Spleen (tissue), 11 donors: Measurements from ENCODE around the gene ATP4A. TPM values are rescaled to one million over a fixed set of nuclear protein-coding genes. Genes with fewer than 3 reads are reported as not detected.
"Not testable (repeated sequence)": the region's sequence is repeated elsewhere in the genome, so short reads cannot be mapped to it uniquely, and the experiment has no call there.

Source experiments
- DNase-seq: peaks from one replicate; pipeline ENCODE4 v3.0.0-alpha.2; 2020
- H3K27ac ChIP-seq, 8 donors: fragments of 200-600 bp; sonication (generic) in 7 of 8; 1 replicate in 4 of 8; 2 replicates in 4 of 8; pipeline versions ENCODE4 v1.5.0 to v1.8.0; 2016 to 2021; ENCODE audit warnings: inconsistent platforms in 4 of 8, mild to moderate bottlenecking in 4 of 8, moderate library complexity in 1 of 8
- H3K27me3 ChIP-seq, 7 donors: fragments of 200-600 bp; sonication (generic) in 6 of 7; replicated peaks in 1 of 7; 1 replicate in 4 of 7; 2 replicates in 3 of 7; pipeline versions ENCODE4 v1.5.0 to v1.8.0; 2016 to 2021; ENCODE audit warnings: inconsistent platforms in 3 of 7, mild to moderate bottlenecking in 1 of 7
- H3K36me3 ChIP-seq, 6 donors: fragments of 200-600 bp; sonication (generic) in 5 of 6; 1 replicate in 4 of 6; 2 replicates in 2 of 6; pipeline versions ENCODE4 v1.5.0 to v1.8.0; 2016 to 2021; ENCODE audit warnings: inconsistent platforms in 2 of 6
- H3K4me1 ChIP-seq, 6 donors: fragments of 200-600 bp; sonication (generic) in 5 of 6; 1 replicate in 3 of 6; 2 replicates in 3 of 6; pipeline versions ENCODE4 v1.5.0 to v1.8.0; 2016 to 2021; ENCODE audit warnings: inconsistent platforms in 3 of 6
- H3K4me3 ChIP-seq, 8 donors: fragments of 200-600 bp; sonication (generic) in 7 of 8; 1 replicate in 4 of 8; 2 replicates in 4 of 8; pipeline versions ENCODE4 v1.5.0 to v1.8.0; 2016 to 2021; ENCODE audit warnings: inconsistent platforms in 4 of 8, mild to moderate bottlenecking in 4 of 8, moderate library complexity in 2 of 8
- H3K9me3 ChIP-seq, 8 donors: fragments of 200-600 bp; sonication (generic) in 7 of 8; 1 replicate in 4 of 8; 2 replicates in 4 of 8; pipeline versions ENCODE4 v1.5.0 to v1.8.0; 2016 to 2021; ENCODE audit warnings: inconsistent platforms in 4 of 8
- CTCF ChIP-seq, 11 experiments: fragments of 200-600 bp in 7 of 11; fragments of 450-650 bp in 4 of 11; sonication (generic) in 4 of 11; IDR thresholded peaks in 8 of 11; conservative IDR thresholded peaks in 3 of 11; 1 replicate in 7 of 11; 2 replicates in 4 of 11; pipeline versions ENCODE4 v1.4.0 to v1.8.0; 2016 to 2021; ENCODE audit warnings: antibody characterized with exemption in 11 of 11, inconsistent platforms in 4 of 11, mild to moderate bottlenecking in 1 of 11
- POLR2A ChIP-seq, 3 donors: fragments of 450-650 bp; IDR thresholded peaks; one replicate each; pipeline ENCODE4 v1.5.1; 2017; ENCODE audit warnings: antibody characterized with exemption in 3 of 3, mild to moderate bottlenecking in 1 of 3
- POLR2AphosphoS5 ChIP-seq, 3 donors: sonication (generic); formaldehyde crosslinking; IDR thresholded peaks; one replicate each; pipeline ENCODE4 v1.5.1; 2017; ENCODE audit warnings: antibody characterized with exemption in 3 of 3
- WGBS, 5 donors: extraction: QIAGEN DNeasy Blood & Tissue Kit in 3 of 5; methylation state at CpG; one replicate each; pipeline versions ENCODE4 v1.1.5 to v1.1.7; 2013 to 2018; 5-methylcytosine and 5-hydroxymethylcytosine counted together
- intact Hi-C: fragments of 100-400 bp; cut with DNase I; formaldehyde crosslinking; loops from one replicate; pipeline ENCODE4 v1.15.0; 2023; ENCODE audit warnings: low total_unique reads
- polyA plus RNA-seq, 3 donors: library from polyadenylated mRNA; stranded (reverse); fragments of 200-250 nt; gene quantifications; one replicate each; pipeline ENCODE4 v1.2.1, GENCODE V29; 2013
- total RNA-seq, 7 donors: library from RNA; depleted of rRNA in 3 of 7; stranded (reverse); fragments of >200 nt in 3 of 7; fragmentation: NEBNext Ultra II Directional in 4 of 7; extraction: Animal tissue kit (Norgen Biotek cat#: 25700) in 4 of 7; gene quantifications; one replicate each; pipeline versions ENCODE4 v1.1.0 to v1.2.1, GENCODE V29; 2016 to 2021
- donor health status: healthy with polysubstance abuse.
- donor health status: DM: no; HTN: no; CAD: no; lungs with moderate emphysema.
- donor health status: DM: no; HTN: no; CAD: no.
- donor health status: Bipolar disorder and iron deficiency.
- donor health status: healthy.
- donor health status: DM: no; HTN: no; CAD: no.
- donor health status: DM: yes; HTN: yes; CAD: no.

Gene ATP4A
- total and polyA plus RNA-seq, 10 donors, result not detected

GRCh38 chr19:35601971-35602370, 38.5 kb upstream of the ATP4A start:
- WGBS, 5 donors, result 80 to 92% (median 89%) methylated on average over 3 of the region's 3 CpGs
- peaks cover 0 to 3% (median 0%) of the 10 kb centered on the region in 7 donors for H3K27me3 ChIP-seq
- no peaks in the 10 kb centered on the region for H3K36me3 ChIP-seq
- H3K4me1 ChIP-seq, result no peaks in the 10 kb centered on the region
- intact Hi-C loops, result no loop called here
- no peak overlapping the region for H3K27ac ChIP-seq
- no peak for DNase-seq
- TF ChIP-seq POLR2AphosphoS5 (IDR thresholded peaks at IDR 0.05) (no peak), POLR2A (IDR thresholded peaks at IDR 0.05) (no peak), CTCF (IDR thresholded peaks at IDR 0.05 in 8 of 11, conservative IDR thresholded peaks at IDR 0.05 in 3 of 11) (no peak)
- no peak overlapping the region for H3K4me3 ChIP-seq
- peaks cover 0 to 5% (median 2%) of the 10 kb centered on the region in 8 donors for H3K9me3 ChIP-seq

GRCh38 chr19:35596366-35596999, 33.0 kb upstream of the ATP4A start:
- Histone ChIP-seq H3K9me3 (no peaks in the 10 kb centered on the region), H3K4me3 (no peak overlapping the region), H3K4me1 (peaks cover 0 to 4% (median 0%) of the 10 kb centered on the region in 6 donors), H3K27ac (no peak overlapping the region), H3K27me3 (peaks cover 0 to 34% (median 0%) of the 10 kb centered on the region in 7 donors), H3K36me3 (no peaks in the 10 kb centered on the region)
- intact Hi-C loops, result no loop called here
- DNase-seq, result no peak
- WGBS, 5 donors, result 44 to 59% (median 49%) methylated on average over 4 of the region's 4 CpGs
- TF ChIP-seq CTCF (IDR thresholded peaks at IDR 0.05 in 8 of 11, conservative IDR thresholded peaks at IDR 0.05 in 3 of 11) (no peak), POLR2A (IDR thresholded peaks at IDR 0.05) (no peak), POLR2AphosphoS5 (IDR thresholded peaks at IDR 0.05) (no peak)

GRCh38 chr19:35595928-35596327, 32.5 kb upstream of the ATP4A start:
- 92 to 100% (median 95%) methylated on average over 1 of the region's 1 CpG for WGBS, 5 donors
- TF ChIP-seq CTCF (IDR thresholded peaks at IDR 0.05 in 8 of 11, conservative IDR thresholded peaks at IDR 0.05 in 3 of 11) (no peak), POLR2AphosphoS5 (IDR thresholded peaks at IDR 0.05) (no peak), POLR2A (IDR thresholded peaks at IDR 0.05) (no peak)
- no peak overlapping the region for H3K27ac ChIP-seq
- H3K4me3 ChIP-seq, result no peak overlapping the region
- DNase-seq, result no peak
- peaks cover 0 to 35% (median 0%) of the 10 kb centered on the region in 7 donors for H3K27me3 ChIP-seq
- intact Hi-C loops, result no loop called here
- H3K9me3 ChIP-seq, result no peaks in the 10 kb centered on the region
- H3K36me3 ChIP-seq, result no peaks in the 10 kb centered on the region
- H3K4me1 ChIP-seq, result peaks cover 0 to 4% (median 0%) of the 10 kb centered on the region in 6 donors

- H3K4me3 ChIP-seq, H3K27ac ChIP-seq, H3K4me1 ChIP-seq, H3K36me3 ChIP-seq, H3K9me3 ChIP-seq, DNase-seq, intact Hi-C loops: not testable (repeated sequence)
- 70 to 87% (median 77%) methylated on average over 3 of the region's 3 CpGs for WGBS, 5 donors
- H3K27me3 ChIP-seq, result peaks cover 0 to 35% (median 0%) of the 10 kb centered on the region in 7 donors
These were observed 31.6 kb upstream of the ATP4A start for GRCh38 chr19:35595026-35595425.
